Fibroblast of upper back skin (primary cell): ENCODE measurements around the gene PPP4C.

ENCODE experiments used
- DNase-seq: peaks from one replicate; pipeline ENCODE4 v3.0.0-alpha.2; 2013

PPP4C gene

DNA sequence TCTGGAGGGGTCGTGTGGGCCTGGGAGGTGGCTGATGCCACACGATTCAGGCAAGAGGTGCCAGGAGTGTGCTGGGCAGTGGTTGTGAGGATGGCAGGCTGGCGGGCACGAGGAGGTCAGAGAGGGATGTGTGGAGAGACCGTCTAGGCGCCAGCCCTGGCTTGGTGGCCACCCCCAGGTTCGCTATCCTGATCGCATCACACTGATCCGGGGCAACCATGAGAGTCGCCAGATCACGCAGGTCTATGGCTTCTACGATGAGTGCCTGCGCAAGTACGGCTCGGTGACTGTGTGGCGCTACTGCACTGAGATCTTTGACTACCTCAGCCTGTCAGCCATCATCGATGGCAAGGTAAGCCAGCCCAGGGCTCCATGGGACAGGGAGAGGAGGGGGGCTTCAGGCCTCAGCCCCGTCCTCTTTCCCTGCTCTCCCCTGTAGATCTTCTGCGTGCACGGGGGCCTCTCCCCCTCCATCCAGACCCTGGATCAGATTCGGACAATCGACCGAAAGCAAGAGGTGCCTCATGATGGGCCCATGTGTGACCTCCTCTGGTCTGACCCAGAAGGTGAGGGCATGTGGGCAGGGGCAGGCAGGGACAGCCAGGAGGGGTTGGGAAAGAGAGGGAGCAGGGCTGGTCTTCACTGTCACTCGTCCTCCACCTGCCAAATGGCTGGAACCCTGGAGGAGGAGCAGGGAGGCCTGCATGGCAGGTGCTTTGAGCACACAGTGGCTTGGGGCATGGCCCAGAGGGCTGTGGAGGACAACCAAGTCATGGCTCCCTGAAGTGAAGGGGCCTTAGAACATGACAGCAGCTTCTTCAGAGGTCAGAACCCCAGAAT, 7.6 kb downstream of the PPP4C start:
- DNase-seq, result no peak

DNA sequence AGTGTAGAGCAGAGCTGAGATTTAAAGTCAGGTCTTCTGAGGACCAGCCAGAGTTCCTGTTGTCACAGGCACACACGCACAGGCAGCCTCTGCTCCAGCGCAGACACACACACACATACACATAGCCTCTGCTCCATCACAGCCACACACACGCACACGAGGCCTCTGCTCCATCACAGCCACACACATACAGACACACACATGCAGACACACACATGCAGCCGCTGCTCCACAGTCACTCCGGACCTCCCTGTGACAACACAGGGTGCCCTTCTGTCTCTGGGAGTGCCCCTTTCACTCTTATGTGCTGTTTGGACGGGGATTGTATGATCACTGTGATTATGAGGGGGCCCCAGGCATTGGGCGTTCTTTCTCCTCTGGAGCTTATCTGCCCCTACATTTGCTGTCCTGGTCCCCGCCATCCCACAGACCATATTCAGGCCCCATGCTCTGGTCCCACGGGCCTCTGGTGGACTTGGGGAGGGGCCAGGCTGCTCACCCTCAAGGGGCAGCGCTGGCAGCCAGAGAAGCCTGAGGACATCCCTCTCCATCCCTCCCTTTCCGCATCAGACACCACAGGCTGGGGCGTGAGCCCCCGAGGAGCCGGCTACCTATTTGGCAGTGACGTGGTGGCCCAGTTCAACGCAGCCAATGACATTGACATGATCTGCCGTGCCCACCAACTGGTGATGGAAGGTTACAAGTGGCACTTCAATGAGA, 8.5 kb downstream of the PPP4C start:
- no peak for DNase-seq

- DNase-seq, result no peak
These were observed 9.0 kb downstream of the PPP4C start for GRCh38 chr16:30084816-30085159.

DNA sequence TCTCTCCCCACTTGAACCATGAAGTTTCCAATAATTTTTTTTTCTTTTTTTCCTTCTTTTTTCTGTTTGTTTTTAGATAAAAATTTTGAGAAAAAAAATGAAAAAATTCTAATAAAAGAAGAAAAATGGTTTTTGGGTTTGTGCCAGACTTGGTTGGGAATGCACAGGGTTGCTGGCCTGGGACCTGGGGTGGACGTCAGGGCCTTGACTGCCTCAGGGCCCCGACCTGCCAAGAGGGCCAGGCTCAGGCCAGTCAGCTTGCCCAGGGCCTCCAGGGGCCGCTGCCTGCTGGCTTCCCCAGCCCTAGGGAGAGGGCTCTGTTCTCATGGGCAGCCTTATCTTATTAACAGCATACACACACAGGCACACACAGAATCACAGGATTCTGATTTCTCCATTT, 9.5 kb downstream of the PPP4C start:
- no peak for DNase-seq

- DNase-seq, result no peak
These were observed 10.0 kb downstream of the PPP4C start for GRCh38 chr16:30085820-30086219.

GRCh38 chr16:30086291-30087140, 10.7 kb downstream of the PPP4C start:
- no peak for DNase-seq

DNA sequence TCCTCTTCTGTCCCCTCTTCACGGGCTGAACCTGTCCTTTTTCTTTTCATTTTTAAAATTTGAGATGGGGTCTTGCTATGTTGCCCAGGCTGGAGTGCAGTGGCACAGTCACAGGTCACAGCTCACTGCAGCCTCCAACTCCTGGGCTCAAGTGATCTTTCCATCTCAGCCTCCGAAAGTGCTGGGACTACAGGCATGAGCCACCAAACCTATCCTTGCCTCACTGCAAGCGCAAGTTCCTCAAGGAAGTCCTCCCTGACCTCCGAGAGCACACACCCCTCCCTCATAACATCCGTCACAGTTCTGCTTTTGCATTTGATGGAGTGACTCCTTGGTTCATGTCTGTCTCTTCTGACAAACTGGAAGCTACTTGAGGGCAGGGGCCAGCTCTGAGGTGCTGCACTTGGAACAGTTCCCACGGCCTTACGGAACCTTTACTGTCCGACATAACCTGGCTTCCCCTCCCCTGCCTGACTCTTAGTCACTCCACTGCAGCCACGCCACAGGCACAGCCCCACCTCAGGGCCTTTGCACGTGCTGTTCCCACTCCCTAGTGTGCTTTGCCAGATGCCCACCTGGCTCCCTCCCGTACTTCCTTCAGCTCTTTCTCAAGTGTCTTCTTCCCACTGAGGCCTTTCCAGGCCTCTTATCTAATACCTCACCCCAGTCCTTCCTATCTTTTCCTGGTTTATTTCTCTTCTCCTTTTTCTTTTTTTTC, 11.5 kb downstream of the PPP4C start:
- DNase-seq, result no peak

DNA sequence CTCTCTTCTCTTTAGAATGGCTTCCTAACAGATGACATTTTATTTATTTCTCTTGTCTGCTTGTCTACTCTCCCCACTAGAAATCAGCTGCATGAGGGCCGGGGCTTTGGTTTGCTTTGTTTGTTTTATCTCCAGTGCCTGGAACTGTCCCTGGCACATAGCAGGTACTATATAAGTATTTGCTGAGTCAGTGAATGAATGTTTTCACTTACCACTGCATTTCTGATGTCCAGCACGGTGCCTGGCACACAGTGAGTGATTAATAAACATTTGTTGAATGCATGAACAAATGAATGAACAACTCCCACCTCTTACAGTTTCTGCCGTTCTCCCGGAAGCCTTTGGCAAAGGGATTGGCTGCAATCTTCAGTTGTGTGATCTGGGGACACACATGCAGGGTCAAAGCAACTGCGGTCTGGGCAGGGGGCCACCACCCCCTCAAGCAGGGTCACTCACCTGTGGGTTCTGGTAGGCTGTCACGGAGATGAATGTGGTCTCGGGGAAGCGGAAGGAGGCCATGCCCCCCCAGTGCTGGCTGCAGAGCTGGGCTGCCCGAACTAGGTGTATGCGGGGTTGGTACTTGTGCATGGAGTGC, 12.5 kb downstream of the PPP4C start:
- no peak for DNase-seq

- no peak for DNase-seq
These were observed 13.2 kb downstream of the PPP4C start for GRCh38 chr16:30088832-30089624.

GRCh38 chr16:30090610-30091331, 15.0 kb downstream of the PPP4C start:
- DNase-seq, result no peak

DNA sequence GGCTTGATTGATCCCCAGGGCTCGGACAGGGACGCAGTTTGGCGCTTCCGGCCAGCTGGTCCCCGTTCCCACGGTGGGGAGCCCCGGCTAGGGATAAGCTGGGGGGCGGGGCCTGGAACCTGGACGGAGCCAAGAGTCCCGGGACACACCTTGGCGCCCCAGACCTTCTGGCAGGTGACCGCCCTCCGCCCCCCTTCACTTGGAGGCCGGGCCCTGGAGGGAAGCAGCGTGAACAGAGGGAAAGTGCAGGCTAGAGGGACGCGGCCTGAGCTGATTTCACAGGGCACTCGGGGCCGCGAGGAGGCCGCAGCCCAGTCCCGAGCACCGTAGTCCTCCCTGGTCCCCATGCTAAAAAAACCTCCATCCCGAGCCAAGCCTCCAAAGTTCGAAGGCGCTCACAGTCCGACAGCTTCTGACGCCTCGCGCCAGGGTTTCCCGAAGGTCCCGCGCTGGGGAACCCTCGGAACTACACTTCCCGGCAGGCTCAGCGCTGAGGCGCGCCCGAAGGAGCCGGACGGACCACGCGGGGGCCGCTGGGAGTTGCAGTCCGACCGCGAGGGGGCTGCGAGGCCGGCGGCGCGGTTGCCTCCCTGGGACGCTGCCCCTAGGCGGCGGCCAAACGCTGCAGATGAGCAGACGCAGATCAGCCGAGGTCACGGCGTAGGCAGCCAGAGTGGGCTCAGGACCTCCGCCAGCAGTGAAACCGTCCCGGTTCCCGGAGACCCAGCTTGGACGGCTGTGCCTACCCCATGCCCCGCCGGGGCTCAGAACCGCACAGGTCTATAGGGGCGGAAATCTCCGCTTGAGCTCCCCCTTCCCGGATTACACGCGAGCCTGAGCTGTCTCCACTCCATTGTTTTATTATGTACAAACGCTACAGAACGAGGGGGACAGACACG, 15.9 kb downstream of the PPP4C start, which contains the start of gene TBX6:
TSS of gene TBX6 (minus strand) at position 451 of the 899 bp plus-strand sequence. CDS start 731 bp downstream, outside the sequence.
- peak; percentile 87 for DNase-seq

GRCh38 chr16:30092373-30093010, 16.7 kb downstream of the PPP4C start:
- DNase-seq, result peak; percentile 51

DNA sequence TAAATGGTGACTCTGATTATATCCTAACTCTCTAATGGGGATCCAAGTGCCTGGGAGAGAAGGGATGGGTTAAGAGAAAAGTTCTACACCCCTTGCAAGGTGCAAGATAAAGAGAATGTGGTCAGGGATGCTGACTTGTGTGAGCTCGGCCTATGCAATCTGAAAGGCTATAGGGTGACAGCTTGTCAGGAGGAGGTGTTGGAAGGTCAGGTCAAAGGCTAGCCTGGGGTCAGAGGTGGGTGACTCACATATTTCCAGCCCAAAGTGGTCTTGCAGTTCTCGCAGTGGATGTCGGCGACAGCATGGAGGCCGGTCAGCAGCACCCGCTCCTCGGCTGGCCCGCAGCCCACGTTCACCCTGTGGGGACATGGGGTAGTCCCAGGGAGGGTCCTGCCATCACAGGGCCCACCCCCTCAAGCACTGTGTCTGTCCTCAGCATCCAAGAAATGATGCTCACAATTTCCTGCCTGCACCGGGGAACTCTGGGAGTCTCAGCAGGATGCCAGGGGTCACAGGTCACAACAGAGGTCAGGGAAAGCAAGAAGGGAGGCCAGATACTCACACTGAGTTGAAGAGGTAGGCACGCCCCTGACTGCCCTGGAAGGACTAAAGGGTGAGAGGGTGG, 18.9 kb downstream of the PPP4C start:
- DNase-seq, result no peak

DNA sequence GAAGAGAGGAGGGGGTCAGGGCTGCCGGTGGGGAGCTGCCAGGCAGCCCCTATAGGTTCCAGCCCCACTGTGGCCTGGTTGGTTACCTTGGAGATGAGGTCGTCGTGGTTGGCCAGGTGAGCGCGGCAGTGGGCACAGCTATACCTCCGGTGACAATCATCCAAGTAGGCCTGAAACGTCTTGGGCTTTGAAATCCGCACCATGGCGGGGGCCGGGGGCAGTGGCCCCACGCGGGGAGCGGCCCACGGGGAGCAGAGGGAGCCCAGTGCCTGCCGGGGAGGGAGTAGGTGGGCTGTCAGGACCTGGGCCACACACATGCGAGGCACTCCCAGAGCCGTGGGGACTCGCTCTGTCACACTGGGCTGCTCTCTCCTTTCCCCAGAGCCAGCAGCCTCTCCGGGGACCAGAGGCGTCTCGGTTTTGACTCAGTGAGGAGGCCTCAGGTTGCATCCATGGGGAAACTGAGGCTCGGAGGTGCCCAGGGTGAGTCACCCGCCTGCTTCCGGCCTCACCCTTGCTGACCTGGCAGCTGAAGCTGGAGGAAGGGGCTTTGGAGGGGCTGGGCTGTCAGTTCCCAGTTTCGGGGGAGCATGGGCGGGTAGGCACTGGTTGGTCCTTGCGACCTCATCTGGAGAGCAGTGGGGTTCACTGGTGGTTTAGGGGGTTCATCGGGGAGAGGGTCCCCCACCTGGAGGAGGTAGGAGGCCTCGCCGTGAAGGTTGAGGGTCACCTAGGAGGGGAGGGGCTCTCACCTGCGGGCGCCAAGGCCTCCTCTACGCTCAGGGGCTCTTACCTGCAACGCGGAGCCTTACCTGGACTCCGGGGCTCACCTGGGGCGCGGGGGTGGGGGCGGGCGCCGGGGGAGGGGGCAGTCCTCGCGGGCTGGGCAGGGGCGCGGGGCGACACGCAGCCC, 19.6 kb downstream of the PPP4C start:
- DNase-seq, result no peak

- peak; percentile 85 for DNase-seq
These were observed 20.5 kb downstream of the PPP4C start, which contains the start of gene YPEL3 for GRCh38 chr16:30096105-30096861. YPEL3 (minus strand) TSS chr16:30096213; CDS start chr16:30095482, 731 bp downstream.

- no peak for DNase-seq
These were observed 21.2 kb downstream of the PPP4C start for GRCh38 chr16:30096862-30097563.
